ENCODE data around the gene RNF207.

Gene RNF207

GRCh38 chr1:6249739-6250689, 44.1 kb downstream of the RNF207 start:
- no peak for DNase-seq

GRCh38 chr1:6251233-6251632, 45.3 kb downstream of the RNF207 start:
- DNase-seq, result no peak

GRCh38 chr1:6251681-6252373, 45.9 kb downstream of the RNF207 start:
- no peak for DNase-seq

GRCh38 chr1:6252374-6252710, 46.4 kb downstream of the RNF207 start:
- DNase-seq, result no peak

GRCh38 chr1:6253380-6253779, 47.5 kb downstream of the RNF207 start:
- DNase-seq, result no peak

GRCh38 chr1:6254691-6255090, 48.8 kb downstream of the RNF207 start:
- no peak for DNase-seq

GRCh38 chr1:6256645-6257044, 50.7 kb downstream of the RNF207 start:
- no peak for DNase-seq

GRCh38 chr1:6257541-6258069, 51.7 kb downstream of the RNF207 start:
- DNase-seq, result no peak

- no peak for DNase-seq
Measured at GRCh38 chr1:6258675-6259074, 52.8 kb downstream of the RNF207 start.

GRCh38 chr1:6259491-6260362, 53.8 kb downstream of the RNF207 start:
- DNase-seq, result peak; percentile 74

GRCh38 chr1:6260433-6260934, 54.6 kb downstream of the RNF207 start:
- DNase-seq, result no peak

- DNase-seq, result peak; percentile 65
Measured at GRCh38 chr1:6260961-6261614, 55.2 kb downstream of the RNF207 start, which contains the start of gene GPR153. Gene GPR153 (minus strand): TSS chr1:6261098. CDS start chr1:6254905, 6,193 bp downstream.

- DNase-seq, result no peak
Measured at GRCh38 chr1:6261615-6261995, 55.7 kb downstream of the RNF207 start.

GRCh38 chr1:6262555-6263420, 56.9 kb downstream of the RNF207 start:
- DNase-seq, result no peak

GRCh38 chr1:6263716-6264115, 57.8 kb downstream of the RNF207 start:
- DNase-seq, result no peak

- DNase-seq, result no peak
Measured at GRCh38 chr1:6265151-6265550, 59.2 kb downstream of the RNF207 start.

- no peak for DNase-seq
Measured at GRCh38 chr1:6266641-6267040, 60.7 kb downstream of the RNF207 start.

- no peak for DNase-seq
Measured at GRCh38 chr1:6267686-6268322, 61.9 kb downstream of the RNF207 start.

- no peak for DNase-seq
Measured at GRCh38 chr1:6268415-6268814, 62.5 kb downstream of the RNF207 start.

- DNase-seq, result no peak
Measured at GRCh38 chr1:6269296-6269695, 63.4 kb downstream of the RNF207 start.

Data from activated naive CD4-positive, alpha-beta T cell treated with Interleukin-2 at 50 U/mL for 16 hours (primary cell).